ELR (cell line): ENCODE data around the gene DOCK2.

Source experiments
- DNase-seq: peaks from one replicate; pipeline ENCODE4 v3.0.0-alpha.2; 2015; ENCODE audit warnings: low read depth

The DOCK2 gene

DNA sequence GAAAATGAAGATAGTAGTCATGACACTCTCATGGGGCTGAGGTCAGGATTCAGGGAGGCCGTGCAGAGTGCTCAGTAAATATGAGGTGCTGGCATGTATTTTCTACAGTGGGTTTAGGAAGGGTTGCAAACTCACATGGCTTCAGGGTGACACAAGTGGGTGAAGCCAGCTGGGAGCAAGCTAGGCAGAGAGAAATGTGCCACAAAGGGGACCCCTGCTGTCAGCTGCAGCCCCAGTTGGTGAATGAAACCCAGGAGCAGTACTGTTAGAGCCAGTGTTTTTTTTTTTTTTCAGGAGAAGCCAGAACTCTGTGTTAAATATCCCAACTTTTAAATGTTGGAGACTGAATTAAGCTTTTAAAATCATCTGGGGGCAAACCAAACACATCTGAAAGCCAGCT, 267.9 kb downstream of the DOCK2 start:
- DNase-seq: no peak

DNA sequence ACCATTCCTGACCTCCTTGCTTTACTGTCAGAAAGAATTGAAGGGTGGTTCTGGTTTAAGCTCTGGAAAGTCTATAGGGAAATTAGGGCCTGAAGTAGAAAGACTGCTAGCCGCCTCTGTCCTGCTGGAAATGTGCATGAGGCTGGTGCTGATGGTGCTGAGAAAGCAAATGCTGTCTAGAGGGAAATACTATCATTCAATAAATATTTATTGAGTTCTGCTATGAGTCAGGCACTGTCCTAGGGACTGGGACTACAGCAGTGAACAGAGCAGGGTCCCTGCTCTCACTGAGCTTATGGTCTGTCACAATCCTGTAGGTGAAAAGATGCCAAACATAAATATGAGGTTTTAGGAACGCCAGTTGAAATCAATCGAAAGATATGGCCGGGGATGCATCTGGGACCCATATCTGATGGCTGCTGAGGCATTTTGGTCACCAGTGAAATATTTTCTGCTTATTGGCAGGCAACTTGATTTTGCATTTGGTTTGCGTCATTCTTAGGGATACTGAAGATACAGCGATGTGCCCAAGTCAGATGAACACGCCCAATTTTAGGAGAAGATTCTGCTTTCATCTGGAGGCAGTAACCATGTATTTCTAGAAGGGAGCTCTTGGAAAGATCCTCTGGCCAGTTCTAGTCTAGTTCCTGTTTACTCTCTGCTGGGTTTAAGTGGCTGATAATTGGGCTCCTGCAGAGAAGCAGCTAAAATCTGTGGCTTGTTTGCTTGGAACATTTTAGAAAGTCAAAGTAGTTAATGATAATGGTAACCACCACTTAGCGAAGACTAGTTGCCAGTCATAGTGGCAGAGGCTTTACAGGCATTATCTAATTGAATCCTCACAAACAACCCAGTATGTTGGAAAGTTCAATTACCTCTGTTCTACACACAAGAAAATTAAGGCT, 269.9 kb downstream of the DOCK2 start:
- peak; percentile 29 for DNase-seq

DNA sequence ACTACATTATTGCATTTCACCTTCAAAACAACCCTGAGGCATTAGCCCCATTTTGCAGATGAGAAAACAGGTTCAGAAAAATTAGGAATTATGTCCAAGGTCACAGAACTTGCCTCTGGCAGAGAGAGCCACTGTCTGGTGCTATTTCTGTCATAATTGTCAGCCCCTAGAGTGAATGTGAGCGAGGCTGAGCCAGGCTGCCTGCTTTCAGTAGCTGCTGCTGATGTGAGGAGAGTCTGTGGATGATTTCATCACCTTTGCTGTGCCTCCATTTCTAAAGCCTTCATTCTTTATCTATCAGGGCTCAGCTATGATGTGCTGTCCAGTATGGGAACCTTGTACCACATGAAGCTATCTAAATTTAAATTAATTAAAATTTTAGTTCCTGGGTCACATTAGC, 271.8 kb downstream of the DOCK2 start:
- DNase-seq: no peak

DNA sequence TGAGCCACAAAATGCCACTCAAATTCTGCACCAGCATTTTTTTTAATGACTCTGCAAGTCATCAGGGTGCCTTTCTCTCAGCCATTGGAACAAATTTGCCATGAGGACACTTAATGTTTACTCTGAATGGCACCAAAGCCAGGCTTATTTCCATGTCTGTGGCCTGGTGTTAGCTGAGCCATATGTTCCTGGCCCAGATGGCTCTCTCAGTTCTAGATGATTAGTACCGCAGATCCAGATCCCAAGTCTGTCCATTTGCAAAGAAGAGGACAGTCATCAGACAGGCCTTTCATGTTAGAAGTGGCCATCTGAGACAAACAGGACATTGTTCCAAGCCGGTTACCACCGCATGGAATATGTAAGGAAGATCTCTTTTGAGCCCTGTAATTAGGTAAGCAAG, 272.9 kb downstream of the DOCK2 start:
- DNase-seq: no peak

DNA sequence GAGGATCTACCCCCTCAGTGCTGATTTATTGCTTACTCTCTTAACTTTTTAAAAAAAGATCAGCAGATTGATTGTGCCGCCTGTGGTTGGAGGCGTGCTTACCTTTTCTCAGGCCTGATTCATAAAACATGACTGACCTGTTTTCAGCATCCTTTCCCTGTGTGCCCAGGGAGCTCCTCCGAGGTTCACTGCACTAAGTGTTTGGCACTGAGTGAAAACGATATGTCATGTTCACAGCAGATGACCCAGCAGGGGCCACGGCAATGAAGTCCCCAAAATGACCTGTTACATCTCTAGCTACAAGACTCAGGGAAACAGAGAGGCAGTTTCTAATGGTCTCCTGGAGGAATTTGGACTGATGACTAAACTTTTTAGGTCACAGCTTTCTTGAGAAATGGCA, 273.3 kb downstream of the DOCK2 start:
- DNase-seq: no peak

DNA sequence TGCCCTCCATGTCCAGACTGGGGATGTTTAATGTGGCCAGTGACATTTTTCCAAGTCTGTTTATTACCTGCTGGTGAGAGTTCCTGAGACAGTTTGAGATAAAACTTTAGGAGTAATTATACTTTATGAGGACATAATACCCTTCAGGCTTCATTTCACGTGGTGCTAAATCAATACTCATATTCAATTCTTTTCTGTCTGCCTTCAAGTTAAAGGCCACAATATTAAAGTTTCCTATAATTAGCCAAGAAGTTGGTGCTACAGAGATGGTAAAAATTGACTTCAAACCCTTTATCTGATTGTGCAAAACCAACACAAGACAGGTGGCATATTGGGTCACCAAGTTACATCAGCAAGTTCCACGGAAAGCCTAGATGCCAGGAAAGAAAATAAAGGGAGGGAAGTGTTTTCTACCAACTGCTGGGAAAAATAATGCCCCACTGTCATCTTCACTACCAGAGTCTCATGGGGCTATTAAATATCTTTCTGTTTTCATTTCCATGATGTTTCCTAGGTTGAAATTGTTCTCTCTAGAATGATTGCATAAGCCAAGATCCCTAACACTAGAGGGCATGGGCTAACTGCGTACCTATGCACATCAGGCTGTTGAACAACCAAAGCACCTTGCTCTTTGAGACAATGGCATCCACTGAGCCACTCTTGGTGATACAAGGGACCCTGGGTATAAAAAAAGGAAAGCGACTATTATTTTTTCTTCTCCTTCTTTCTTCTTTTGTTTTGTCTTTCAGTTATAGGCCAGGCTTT, 274.6 kb downstream of the DOCK2 start:
- DNase-seq: no peak

DNA sequence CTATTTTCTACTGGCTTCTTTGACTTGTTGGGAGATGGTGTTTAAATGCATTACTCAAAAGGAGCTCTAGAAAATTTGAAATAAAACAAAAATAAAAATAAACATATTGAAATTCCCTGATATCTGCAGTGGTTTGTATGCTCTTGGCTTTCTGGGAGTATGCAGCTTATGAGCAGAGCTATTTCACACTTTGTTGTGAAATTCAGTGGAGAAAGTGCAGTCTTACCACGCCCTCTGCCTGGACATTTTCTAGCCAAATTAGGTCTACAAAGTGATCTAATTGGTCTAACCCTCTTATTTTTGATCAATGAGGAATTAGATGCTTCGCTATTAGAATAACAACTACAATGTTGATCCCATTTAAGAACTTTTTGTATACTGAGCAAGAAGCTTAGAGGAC, 276.4 kb downstream of the DOCK2 start:
- DNase-seq: no peak

DNA sequence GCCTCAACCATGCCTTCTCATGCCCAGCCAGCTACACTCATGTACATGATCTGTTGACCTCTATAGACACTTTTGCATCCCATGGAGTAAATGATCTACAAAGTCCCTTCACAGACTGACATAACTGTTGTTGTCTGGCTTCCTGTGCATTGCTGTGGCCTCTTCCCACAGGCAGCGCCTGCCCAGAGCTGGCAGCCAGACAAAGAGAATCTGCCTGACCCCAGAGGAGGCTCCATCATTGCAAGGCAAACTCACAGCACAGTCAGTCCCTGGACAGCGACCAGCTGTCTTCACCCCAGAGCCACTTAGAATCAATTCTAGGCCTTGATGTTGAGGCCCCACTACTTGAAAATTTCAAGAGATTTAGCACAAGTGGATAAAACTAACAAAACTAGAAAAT, 277.7 kb downstream of the DOCK2 start:
- DNase-seq: no peak

DNA sequence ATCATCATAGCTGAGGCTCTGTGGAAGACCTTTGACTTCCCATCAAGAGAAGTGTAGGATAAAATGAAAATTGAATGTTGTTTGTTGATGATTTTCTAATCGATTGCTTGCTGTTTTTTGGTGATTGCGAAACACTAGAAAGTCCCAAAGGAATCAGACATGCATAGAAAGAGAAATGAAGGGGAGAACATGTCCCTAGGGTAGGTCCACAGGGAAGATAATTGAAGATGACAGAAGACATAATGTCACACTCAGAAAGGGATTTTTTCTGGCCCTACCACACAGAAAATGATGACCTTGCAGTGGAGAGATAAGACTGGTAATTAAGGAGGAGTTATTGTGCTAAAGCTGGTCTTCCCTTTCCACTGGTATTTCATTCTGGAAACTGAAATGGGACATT, 280.4 kb downstream of the DOCK2 start:
- no peak for DNase-seq

DNA sequence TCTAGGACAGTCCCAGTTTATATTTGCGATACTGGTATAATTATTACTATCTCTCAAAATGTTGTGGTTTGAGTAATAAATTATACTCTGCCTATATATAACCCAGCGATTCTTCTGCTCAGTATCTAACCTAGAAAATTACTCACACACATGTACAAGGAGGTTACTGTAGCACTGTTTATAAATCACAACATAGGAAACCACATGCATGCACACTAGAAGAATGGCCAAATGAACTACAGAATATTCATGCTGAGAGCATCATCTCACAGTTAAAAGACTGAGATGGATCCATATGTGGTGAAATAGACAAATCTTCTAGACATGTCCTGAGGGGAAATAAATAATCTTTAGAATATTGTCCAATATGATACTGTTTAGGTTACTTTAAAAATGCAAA, 281.2 kb downstream of the DOCK2 start:
- no peak for DNase-seq

DNA sequence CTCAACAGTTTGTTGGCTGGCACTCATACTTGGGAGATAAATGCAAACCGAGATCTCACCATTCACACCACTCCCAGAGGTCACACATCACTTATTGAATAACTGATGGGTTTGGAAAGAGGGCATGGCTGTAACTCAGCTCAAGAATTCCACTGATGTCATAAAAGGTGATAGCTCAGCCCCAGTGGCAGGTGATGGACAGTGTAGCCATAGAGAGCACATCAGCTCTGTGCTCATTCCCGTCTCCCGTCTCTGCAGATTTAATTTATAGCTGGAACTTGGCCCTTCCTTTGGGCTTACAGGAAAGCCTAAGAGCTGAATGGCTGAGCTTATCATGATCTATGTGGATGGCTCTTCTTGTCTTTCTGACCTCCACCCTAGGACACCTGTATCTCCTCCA, 283.4 kb downstream of the DOCK2 start:
- DNase-seq: no peak

DNA sequence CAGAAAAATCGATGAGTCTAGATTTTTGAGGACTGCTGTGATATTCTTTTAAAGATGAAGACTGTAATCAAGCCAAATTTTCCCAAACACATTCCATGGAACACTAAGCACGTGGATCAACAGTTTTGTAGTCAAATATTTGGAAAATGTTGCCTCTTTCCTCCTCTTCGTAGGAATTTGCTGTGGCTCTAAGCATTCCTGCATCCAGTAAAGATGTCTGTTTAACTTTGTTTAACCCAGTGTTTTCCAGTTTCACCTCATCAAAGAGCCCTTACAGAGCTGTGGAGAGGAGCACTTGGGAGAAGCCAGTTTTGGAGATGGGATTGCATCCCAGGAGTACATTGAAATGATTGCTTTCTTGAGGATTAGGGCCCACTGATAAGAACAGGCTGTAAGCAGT, 284.3 kb downstream of the DOCK2 start:
- DNase-seq: no peak

DNA sequence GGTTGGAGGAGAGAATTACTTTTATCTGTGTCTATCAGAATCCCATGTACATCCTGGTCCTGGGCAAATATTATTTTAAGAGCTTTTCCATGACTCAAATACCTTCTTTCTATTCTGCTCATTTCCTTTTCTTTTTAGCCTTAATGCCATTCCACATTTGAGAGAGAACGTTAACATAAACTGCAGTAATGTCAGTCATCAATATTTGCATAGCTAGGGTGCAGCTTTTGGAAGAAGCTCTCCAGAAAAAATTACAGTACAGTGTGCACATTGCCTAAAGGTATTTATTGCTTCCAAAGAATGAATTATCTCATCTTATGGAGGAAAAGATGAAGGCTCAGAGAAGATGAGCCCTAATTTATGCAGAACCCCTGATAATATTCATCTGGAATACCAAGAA, 284.9 kb downstream of the DOCK2 start:
- DNase-seq: no peak

DNA sequence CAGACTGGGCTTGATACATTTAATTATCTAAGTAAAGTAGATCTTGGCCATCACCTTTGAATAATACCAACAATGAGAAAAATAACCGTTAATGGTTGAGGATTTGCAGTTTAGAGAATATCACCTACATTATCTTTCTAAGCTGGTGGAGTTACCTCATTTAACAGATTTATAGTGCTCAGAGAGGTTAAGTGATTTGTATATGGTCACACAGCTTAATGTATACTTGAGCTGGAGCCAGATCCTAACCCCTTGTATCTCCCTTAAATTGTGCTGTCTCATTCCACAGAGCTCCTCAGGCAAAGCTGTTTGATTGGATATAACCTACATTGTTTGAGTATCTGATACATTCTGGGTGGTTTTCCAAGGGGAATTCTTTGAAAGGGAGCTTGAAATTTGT, 285.4 kb downstream of the DOCK2 start:
- no peak for DNase-seq

DNA sequence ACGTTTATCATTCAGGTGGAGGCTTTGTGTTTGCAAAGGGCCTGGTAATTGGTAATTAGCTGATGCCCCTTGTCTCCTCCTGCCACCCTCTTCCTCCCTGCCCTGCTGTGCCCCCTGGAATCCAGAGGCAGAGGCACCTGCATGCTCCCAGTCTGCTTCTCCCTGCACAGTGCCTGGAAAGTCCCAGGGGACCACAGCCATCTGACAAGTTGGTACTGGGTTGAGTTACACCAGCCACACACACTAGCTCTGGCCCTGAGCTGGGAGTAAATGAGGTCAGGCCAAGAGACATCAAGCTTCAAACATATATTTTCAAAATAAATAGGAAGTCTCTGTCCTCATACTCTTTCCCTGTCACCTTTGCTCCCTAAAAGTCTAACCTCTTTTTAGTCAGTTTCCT, 286.9 kb downstream of the DOCK2 start:
- DNase-seq: no peak

DNA sequence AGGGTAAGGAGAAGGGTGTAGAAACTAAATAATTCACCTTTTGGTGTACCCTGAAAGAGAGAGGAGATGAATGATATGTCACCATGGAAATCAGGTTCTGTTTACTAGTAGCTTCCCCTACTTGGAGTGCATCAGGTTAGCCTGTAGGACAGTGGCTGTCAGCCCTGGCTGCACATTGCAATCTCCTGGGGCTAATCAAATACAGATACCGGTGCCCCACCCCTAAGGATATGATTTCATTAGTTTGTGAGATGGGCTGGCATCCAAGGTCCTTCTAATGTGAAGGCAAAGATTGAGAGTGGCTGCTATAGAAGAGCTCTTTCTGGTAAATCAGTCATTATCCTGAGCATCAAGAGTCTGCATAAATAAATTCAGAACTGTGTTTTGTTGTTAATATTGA, 296.1 kb downstream of the DOCK2 start:
- no peak for DNase-seq

DNA sequence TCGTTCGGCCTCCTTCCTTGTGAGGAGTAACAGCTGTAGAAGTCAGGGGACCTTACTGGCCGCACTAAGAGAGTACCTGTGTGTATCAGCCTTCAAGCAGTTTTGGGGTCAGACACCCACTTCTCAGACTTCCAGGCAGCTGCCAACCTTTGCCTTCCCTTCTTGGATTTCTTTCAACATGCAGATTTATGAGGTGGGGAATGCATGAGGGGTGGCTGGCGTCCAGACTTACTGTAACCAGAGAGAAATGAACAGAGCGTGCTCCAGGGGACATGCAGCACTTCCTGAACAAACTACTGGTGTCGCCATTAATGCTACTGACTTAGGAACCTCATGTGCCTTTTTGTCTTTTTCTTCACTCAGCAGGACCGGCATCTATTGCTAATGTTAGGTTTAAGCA, 296.5 kb downstream of the DOCK2 start:
- DNase-seq: no peak

DNA sequence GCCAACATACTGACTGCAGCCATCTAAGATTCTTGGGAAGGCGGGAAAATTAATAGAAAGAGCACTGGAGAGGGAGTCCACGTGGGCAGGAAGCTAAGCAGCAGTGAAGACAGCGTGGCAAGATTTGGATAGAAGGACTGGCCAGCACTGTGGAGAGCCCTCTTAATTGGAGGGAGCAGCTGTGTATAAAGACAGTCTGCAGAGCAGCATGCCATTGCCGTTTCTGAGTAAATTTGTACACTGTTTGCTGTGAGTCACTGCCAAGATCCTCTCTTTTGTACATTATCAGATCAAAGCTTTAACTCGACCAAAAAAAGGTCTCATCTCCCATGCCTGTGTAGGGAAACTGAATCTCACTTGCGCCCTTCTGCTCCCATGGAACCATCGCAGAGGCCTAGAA, 297.9 kb downstream of the DOCK2 start:
- peak; percentile 25 for DNase-seq

DNA sequence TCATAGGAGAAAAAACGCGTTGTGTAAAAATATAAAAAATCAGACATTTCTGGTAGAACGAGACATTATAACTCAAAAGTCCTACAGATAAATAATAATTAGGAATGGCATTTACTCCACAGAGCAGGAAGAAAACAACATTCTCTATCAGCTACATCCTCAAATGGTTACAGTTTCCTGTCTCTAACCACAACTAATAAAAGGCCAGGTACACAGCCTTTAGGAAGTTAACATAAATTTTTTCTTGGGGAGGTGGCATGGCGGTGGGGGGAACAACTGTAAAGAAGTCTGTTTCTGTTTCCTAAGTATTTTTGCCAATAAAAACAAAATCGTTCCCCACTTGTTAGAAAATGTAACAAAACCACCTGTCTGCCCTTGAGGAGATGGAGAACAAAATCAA, 298.7 kb downstream of the DOCK2 start:
- DNase-seq: no peak

DNA sequence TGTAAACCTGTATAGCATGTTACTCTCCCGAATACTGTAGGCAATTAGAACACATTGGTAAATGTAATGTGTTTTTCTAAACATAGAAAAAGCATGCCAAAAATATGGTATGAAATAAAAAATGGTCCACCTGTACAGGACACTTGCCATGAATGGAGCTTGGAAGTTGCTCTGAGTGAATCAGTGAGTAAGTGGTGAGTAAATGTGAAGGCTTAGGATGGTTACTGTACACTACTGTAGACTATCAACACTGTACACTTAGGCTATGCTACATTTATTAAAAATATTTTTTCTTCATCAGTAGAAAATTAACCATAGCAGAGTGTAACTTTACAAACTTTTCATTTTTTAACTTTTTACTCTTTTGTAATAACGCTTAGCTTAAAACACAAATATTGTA, 301.4 kb downstream of the DOCK2 start:
- no peak for DNase-seq

DNA sequence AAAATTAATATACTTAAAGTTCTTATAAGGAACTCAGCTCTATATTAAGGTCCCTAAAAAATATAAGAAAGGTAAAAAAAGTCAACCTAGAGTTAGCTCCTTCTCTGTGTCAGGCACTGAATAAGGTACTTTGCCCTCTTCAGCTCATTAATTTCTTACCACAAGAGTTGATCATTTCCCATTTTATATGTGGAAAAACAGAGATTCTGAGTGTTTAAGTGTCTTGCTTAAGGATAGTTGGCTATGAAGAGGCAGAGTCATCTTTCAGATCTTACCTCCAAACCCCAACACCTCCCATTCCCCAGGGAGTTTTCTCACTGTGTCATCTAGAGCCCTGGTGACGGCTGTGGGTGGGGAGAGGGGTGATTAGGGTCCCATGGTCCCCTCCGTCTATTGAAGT, 302.7 kb downstream of the DOCK2 start:
- DNase-seq: no peak

DNA sequence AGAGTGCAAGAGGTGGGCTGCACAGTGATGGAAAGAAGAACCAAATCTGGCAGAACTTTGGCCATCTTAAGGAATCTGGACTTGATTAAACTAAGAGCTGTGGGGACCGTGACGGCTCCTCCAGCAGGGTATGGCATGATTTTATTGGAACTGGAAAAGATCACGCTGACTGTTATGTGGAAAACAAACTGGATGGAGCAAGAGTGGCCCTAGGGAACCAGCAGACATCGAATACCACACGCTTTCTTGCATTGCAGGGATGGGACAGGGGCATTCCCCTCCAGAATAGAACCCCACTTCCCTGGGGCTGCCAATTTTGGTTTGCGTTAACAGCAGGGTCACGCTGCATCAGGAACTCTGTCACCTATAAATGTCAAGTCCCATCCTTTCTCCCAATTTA, 304.5 kb downstream of the DOCK2 start:
- DNase-seq: no peak

DNA sequence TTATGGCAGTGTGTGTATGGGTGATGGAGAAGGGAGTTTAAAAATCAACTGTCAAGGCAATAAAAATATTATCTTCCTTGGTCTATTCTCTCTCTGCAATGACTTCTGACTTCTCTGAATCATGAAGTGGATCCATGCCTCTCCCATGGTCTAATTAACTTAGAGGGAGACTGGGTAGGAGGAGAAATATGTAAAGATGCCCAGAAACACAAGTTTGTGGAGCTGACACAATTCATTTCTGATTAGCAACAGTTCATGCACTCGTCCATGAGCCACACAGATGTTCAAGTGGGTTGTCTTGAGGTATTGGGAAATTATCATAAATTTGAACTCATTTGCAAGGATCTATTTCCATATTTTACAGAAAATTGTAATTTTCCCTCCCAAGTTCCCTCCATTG, 305.1 kb downstream of the DOCK2 start:
- DNase-seq: no peak

DNA sequence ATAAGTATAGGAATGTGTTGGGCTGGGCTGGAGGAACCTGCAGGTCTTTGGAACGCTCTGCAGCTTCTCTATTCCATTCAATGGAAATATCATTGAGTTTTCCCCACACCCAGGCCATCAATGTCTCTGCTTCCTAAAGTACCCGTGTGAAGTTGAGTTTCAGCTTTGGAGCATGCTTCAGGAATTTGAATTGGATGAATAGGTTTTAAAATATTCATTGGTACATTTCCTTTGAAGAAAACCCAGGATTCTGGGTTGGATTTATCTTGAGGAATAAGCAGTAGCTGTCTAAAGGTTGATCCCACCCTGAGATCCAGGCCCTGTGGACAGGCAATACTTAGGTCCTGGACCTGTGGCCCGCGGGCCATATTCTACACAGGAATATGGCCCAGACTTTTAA, 306.0 kb downstream of the DOCK2 start:
- DNase-seq: no peak
